ENCODE measurements around the gene CLCF1. TPM values are rescaled to one million over a fixed set of nuclear protein-coding genes. Genes with fewer than 3 reads are reported as not detected.
"Not testable (repeated sequence)": the region's sequence is repeated elsewhere in the genome, so short reads cannot be mapped to it uniquely, and the experiment has no call there.

CLCF1 gene
- total RNA-seq, 1 experiment from 2014 or later: 9.3 TPM

GRCh38 chr11:67344264-67344663 is 29.1 kb downstream of the CLCF1 start:
- no peak for DNase-seq (ENCODE audit: low read depth)

- DNase-seq (ENCODE audit: low read depth): no peak
Observed at GRCh38 chr11:67337257-67337656, 36.1 kb downstream of the CLCF1 start.

- no peak for DNase-seq (ENCODE audit: low read depth)
Observed at GRCh38 chr11:67332081-67332691, 41.2 kb downstream of the CLCF1 start.

- DNase-seq (ENCODE audit: low read depth): no peak
Observed at GRCh38 chr11:67323526-67323925, 49.9 kb downstream of the CLCF1 start.

DNA sequence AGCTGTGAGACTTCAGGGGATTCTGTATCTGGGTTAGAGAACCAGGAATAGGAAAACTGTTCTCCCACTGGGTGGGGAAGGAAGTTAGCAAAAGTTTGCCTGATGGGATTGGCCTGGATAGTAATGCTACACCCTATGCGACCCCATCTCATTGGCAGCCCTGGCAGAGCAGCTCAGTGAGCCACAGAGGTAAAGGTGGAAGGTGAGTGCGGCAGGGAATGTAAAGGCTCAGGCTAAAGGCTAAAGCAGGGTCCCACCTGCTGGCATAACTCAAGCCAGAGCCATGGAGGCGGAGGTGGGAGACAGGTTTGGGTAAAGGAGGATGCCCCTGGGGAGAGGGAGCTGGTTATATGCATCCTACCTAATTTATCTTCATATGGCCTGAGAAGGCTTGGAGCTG is 51.3 kb downstream of the CLCF1 start:
- DNase-seq (ENCODE audit: low read depth): no peak

DNA sequence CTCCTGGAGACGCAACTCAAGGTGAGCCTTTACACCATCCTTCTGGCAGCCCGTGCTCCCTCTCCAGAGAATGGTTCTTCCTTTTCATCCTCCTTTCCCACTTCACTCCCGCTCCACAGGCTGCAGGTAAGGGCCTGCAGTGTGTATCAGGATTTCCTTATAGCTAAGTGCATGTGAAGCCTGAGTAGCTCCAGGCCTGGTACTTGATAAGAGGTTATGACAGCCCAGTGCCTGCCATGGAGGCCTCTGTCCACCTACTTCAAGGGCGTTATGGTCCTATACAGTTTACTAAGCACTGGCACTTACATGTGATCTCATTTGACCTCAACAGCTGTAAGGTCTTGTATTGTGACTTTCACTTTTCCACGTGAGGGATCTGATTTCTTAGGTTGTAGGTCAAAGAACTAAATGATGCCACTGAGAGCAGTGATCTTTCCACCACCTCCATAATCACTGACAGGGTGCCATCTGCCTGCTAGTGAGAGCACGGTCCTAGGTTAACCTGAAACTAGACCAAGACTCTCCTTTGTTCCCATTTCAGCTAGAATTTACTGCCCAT is 52.0 kb downstream of the CLCF1 start:
- no peak for DNase-seq (ENCODE audit: low read depth)

GRCh38 chr11:67320691-67321090 is 52.7 kb downstream of the CLCF1 start:
- no peak for DNase-seq (ENCODE audit: low read depth)

DNA sequence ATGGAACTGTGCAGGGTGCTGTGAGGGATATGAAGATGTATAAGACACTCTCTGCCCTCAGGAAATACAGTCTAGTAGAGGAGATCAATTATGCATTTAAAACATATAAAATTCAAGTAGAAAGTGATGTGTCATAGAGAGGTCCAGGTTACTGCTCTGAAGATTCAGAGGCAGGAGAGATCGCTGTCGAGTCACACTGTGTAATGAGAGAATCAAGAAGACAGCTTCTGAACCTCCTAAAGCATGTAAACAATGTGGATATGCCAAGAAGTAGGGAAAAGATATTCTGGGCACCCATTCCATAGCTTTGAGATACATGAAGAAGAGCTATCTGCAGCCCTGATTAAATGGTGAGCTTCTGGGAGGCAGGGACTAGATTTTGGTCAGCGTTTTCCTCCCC is 53.4 kb downstream of the CLCF1 start:
- DNase-seq (ENCODE audit: low read depth): no peak

DNA sequence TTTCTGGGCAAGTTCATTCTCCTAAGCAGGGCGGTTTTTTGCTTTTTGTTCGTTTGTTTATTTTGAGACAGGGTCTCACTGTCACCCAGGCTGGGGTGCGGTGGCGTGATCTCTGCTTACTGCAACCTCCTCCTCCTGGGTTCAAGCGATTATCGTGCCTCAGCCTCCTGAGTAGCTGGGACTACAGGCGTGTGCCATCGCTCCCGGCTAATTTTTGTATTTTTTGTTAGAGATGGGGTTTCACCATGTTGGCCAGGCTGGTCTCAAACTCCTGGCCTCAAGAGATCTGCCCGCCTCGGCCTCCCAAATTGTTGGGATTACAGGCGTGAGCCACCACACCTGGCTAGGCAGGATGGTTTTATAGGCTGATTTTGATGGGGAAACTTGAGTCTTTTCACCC is 54.5 kb downstream of the CLCF1 start:
- not testable (repeated sequence) for DNase-seq (ENCODE audit: low read depth)

DNA sequence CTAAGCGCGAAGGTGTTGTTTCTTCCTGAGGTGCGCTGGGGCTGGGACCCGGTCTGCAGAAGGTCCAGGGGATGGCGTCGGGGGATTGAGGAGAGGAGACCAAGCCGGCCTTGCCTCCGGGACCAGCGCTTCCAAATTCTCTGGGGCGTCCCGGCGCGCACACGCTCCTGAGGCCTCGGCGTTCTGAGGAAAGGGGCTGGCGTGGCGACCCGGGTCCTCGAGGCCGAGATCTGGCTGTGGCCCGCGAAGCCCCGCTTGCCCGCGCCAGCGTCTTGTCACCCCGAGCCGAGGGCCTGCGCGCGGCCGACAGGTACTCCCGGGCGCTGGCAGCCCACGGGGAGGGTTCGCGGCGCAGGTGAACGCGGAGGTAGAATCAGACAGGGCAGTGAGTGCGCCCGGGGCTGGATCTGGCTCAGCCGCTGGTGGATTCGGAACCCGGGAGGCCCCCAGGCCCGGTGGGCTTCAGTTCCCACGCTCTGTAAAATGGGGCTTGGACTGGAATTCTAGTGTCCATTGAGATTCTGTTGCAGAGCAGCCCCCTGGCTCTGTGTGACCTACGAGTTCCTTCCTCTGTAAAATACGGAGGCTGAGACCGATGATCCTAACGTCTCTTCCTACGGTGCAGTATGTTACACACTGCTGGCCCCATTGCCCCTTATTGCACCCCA is 55.4 kb downstream of the CLCF1 start:
- DNase-seq (ENCODE audit: low read depth): no peak

GRCh38 chr11:67317205-67317887 is 56.1 kb downstream of the CLCF1 start:
- DNase-seq (ENCODE audit: low read depth): peak; percentile 93

DNA sequence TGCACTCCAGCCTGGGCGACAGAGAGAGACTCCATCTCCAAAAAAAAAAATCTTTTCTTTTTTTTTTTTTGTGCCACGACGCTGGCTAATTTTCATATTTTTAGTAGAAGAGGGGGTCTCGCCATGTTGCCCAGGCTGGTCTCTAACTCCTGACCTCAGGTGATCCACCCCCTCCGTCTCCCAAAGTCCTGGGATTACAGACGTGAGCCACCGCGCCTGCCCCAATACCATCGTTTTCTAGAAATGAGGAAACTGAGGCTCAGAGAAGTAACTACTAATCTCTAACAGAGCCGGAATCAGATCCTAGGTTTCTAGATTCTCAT is 56.6 kb downstream of the CLCF1 start:
- DNase-seq (ENCODE audit: low read depth): no peak

GRCh38 chr11:67315325-67315909 is 58.0 kb downstream of the CLCF1 start:
- DNase-seq (ENCODE audit: low read depth): no peak

- DNase-seq (ENCODE audit: low read depth): no peak
Observed at GRCh38 chr11:67314218-67314617, 59.2 kb downstream of the CLCF1 start.

Small RNAs within 50 kb of the gene (small RNA-seq; reads per million reads assigned to genes)
- not detected for gene RN7SKP239
- gene RNU6-1238P: not detected

Other genes with a start within 250 kb of the CLCF1 start
- gene GRK2, start 107.1 kb downstream of the CLCF1 start, total RNA-seq (2014; rRNA removed; shearing (Covaris generic)): 42.6 and 51.5 TPM in 2 replicates
- gene ANKRD13D, start 84.3 kb downstream of the CLCF1 start, total RNA-seq (2014; rRNA removed; shearing (Covaris generic)): 26.5 and 27.6 TPM in 2 replicates
- 2.2 and 2.9 TPM in 2 replicates for gene SSH3, start 70.1 kb downstream of the CLCF1 start, total RNA-seq (2014; rRNA removed; shearing (Covaris generic))
- 34.5 and 39.4 TPM in 2 replicates for gene POLD4, start 20.1 kb downstream of the CLCF1 start, total RNA-seq (2014; rRNA removed; shearing (Covaris generic))
- gene RAD9A, start 18.4 kb upstream of the CLCF1 start, total RNA-seq (2014; rRNA removed; shearing (Covaris generic)): 6.5 and 11.7 TPM in 2 replicates
- 324 and 339 TPM in 2 replicates for gene PPP1CA, start 28.3 kb upstream of the CLCF1 start, total RNA-seq (2014; rRNA removed; shearing (Covaris generic))
- gene TBC1D10C, start 30.5 kb upstream of the CLCF1 start, total RNA-seq (2014; rRNA removed; shearing (Covaris generic)): 0.05 TPM in 1 of 2 replicates, not detected in the other
- gene CARNS1, start 42.1 kb upstream of the CLCF1 start, total RNA-seq (2014; rRNA removed; shearing (Covaris generic)): 0.13 TPM in 1 of 2 replicates, not detected in the other
- gene RPS6KB2, start 54.9 kb upstream of the CLCF1 start, total RNA-seq (2014; rRNA removed; shearing (Covaris generic)): 49.0 and 52.7 TPM in 2 replicates
- gene PTPRCAP, start 64.1 kb upstream of the CLCF1 start, total RNA-seq (2014; rRNA removed; shearing (Covaris generic)): 0.60 TPM in 1 of 2 replicates, not detected in the other
- gene CORO1B, start 69.9 kb upstream of the CLCF1 start, total RNA-seq (2014; rRNA removed; shearing (Covaris generic)): 113 and 151 TPM in 2 replicates
- gene GPR152, start 79.1 kb upstream of the CLCF1 start, total RNA-seq (2014; rRNA removed; shearing (Covaris generic)): not detected in 2 replicates
- gene CABP4, start 81.8 kb upstream of the CLCF1 start, total RNA-seq (2014; rRNA removed; shearing (Covaris generic)): not detected in 2 replicates
- gene TMEM134, start 95.7 kb upstream of the CLCF1 start, total RNA-seq (2014; rRNA removed; shearing (Covaris generic)): 3.3 and 6.9 TPM in 2 replicates
- 81.5 and 91.2 TPM in 2 replicates for gene AIP, start 109.4 kb upstream of the CLCF1 start, total RNA-seq (2014; rRNA removed; shearing (Covaris generic))
- gene PITPNM1, start 131.8 kb upstream of the CLCF1 start, total RNA-seq (2014; rRNA removed; shearing (Covaris generic)): 0.13 and 0.90 TPM in 2 replicates
- gene CDK2AP2, start 134.6 kb upstream of the CLCF1 start, total RNA-seq (2014; rRNA removed; shearing (Covaris generic)): 20.0 and 24.7 TPM in 2 replicates
- not detected in 2 replicates for gene CABP2, start 149.8 kb upstream of the CLCF1 start, total RNA-seq (2014; rRNA removed; shearing (Covaris generic))
- gene GSTP1, start 210.2 kb upstream of the CLCF1 start, total RNA-seq (2014; rRNA removed; shearing (Covaris generic)): 904 and 1,034 TPM in 2 replicates
- 202 and 217 TPM in 2 replicates for gene NDUFV1, start 233.3 kb upstream of the CLCF1 start, total RNA-seq (2014; rRNA removed; shearing (Covaris generic))